Right renal pelvis (tissue), 4 donors: ENCODE data around the gene VOPP1. TPM values are rescaled to one million over a fixed set of nuclear protein-coding genes. Genes with fewer than 3 reads are reported as not detected.

ENCODE experiments used
- polyA plus RNA-seq, 4 donors: library from polyadenylated mRNA; unstranded; fragments of 120-200 nt; gene quantifications; one replicate each; pipeline ENCODE4 v1.2.1, GENCODE V29; 2013; ENCODE audit not compliant: insufficient read length in 4 of 4

The VOPP1 gene
- polyA plus RNA-seq, 4 donors, result 63.2 to 67.8 (median 64.0) TPM

Other genes starting within 250 kb of the VOPP1 start
- 10 to 100 TPM; 25.7 to 30.7 (median 30.0) TPM for gene LANCL2, start 207.2 kb downstream of the VOPP1 start, polyA plus RNA-seq